Activated T-helper 1 cell treated with anti-CD3 and anti-CD28 coated beads, Interleukin-12 subunit alpha, Interleukin-12 subunit beta, Interleukin-2, Interleukin-4 antibody, amounts not matched to agents 30 ng/mL and 10 ng/mL and 1 ng/mL, durations not matched to agents 14 hours and 24 hours and 36 hours (primary cell): ENCODE measurements around the gene LCORL. TPM values are rescaled to one million over a fixed set of nuclear protein-coding genes. Genes with fewer than 3 reads are reported as not detected.

ENCODE experiments used
- DNase-seq: peaks from one replicate; pipeline ENCODE4 v3.0.0; 2021; ENCODE audit warnings: low spot score
- H3K27ac Mint-ChIP-seq: one replicate; pipeline ENCODE4 v1.8.0; 2021; ENCODE audit warnings: mild to moderate bottlenecking, mixed read lengths
- H3K27me3 Mint-ChIP-seq: one replicate; pipeline ENCODE4 v1.8.0; 2022; ENCODE audit warnings: mild to moderate bottlenecking, moderate library complexity, mixed read lengths; ENCODE audit not compliant: insufficient read depth
- H3K36me3 Mint-ChIP-seq: one replicate; pipeline ENCODE4 v1.8.0; 2021; ENCODE audit warnings: low read depth, mixed read lengths
- H3K4me1 Mint-ChIP-seq: one replicate; pipeline ENCODE4 v1.8.0; 2021; ENCODE audit warnings: low read depth, mixed read lengths
- H3K4me3 Mint-ChIP-seq: one replicate; pipeline ENCODE4 v1.8.0; 2021; ENCODE audit warnings: mild to moderate bottlenecking, moderate library complexity, mixed read lengths
- H3K9me3 Mint-ChIP-seq: one replicate; pipeline ENCODE4 v1.8.0; 2021; ENCODE audit warnings: mixed read lengths
- intact Hi-C: fragments of 100-400 bp; cut with micrococcal nuclease; formaldehyde crosslinking; loops from one replicate; pipeline ENCODE4 v1.15.1; 2024
- total RNA-seq: library from RNA; stranded (reverse); gene quantifications from 2 replicates; pipeline ENCODE4 v1.2.3, GENCODE V29; 2022

LCORL gene
- total RNA-seq, 1 donor from 2014 or later, result 8.7 TPM

- Mint-ChIP-seq H3K36me3 (peaks cover 28% of the 10 kb centered on the region), H3K4me1 (peaks cover 76% of the 10 kb centered on the region), H3K27ac (peak within 1 kb of the TSS; percentile 95), H3K9me3 (no peaks in the 10 kb centered on the region), H3K27me3 (no peaks in the 10 kb centered on the region), H3K4me3 (peak within 1 kb of the TSS; percentile 97)
- DNase-seq, result peak; percentile 99
- intact Hi-C loops, result loop anchor here (1.0 to 10.0 kb wide), 9 partner anchors 8 to 1586 kb away; partner anchors contain the start of genes LAP3, MED28, QDPR and TAPT1
These were observed 211.1 kb downstream of the LCORL start, which contains the start of the genes DCAF16 and NCAPG for GRCh38 chr4:17810260-17811077. Gene DCAF16 (minus strand): TSS chr4:17810757. CDS start chr4:17804141, 6,616 bp downstream. Gene NCAPG (plus strand): TSS chr4:17810979. CDS start chr4:17811078, 99 bp downstream.

GRCh38 chr4:17809667-17810066 lies 211.9 kb downstream of the LCORL start:
- DNase-seq, result no peak
- intact Hi-C loops, result loop anchor here (1.0 to 10.0 kb wide), 12 partner anchors 9 to 1585 kb away; partner anchors contain the start of genes LAP3, MED28, QDPR and TAPT1
- Mint-ChIP-seq H3K4me3 (peak overlapping the region; percentile 88), H3K9me3 (no peaks in the 10 kb centered on the region), H3K27ac (peak overlapping the region; percentile 95), H3K4me1 (peaks cover 74% of the 10 kb centered on the region), H3K27me3 (no peaks in the 10 kb centered on the region), H3K36me3 (peaks cover 27% of the 10 kb centered on the region)

- no peaks in the 10 kb centered on the region for H3K9me3 Mint-ChIP-seq
- peaks cover 67% of the 10 kb centered on the region for H3K4me1 Mint-ChIP-seq
- intact Hi-C loops, result no loop called here
- peaks cover 48% of the 10 kb centered on the region for H3K36me3 Mint-ChIP-seq
- H3K27me3 Mint-ChIP-seq, result no peaks in the 10 kb centered on the region
- no peak for DNase-seq
- H3K4me3 Mint-ChIP-seq, result peak overlapping the region; percentile 88
- no peak overlapping the region for H3K27ac Mint-ChIP-seq
These were observed 214.1 kb downstream of the LCORL start for GRCh38 chr4:17807446-17807845.

GRCh38 chr4:17805580-17806155 lies 215.9 kb downstream of the LCORL start:
- Mint-ChIP-seq H3K4me3 (peak overlapping the region; percentile 21), H3K27ac (peak overlapping the region; percentile 40), H3K36me3 (peaks cover 52% of the 10 kb centered on the region), H3K9me3 (no peaks in the 10 kb centered on the region), H3K4me1 (peaks cover 64% of the 10 kb centered on the region), H3K27me3 (no peaks in the 10 kb centered on the region)
- no peak for DNase-seq
- intact Hi-C loops, result no loop called here

- DNase-seq, result no peak
- intact Hi-C loops, result no loop called here
- Mint-ChIP-seq H3K4me3 (no peak overlapping the region), H3K9me3 (no peaks in the 10 kb centered on the region), H3K4me1 (peaks cover 22% of the 10 kb centered on the region), H3K36me3 (peaks cover 34% of the 10 kb centered on the region), H3K27ac (no peak overlapping the region), H3K27me3 (no peaks in the 10 kb centered on the region)
These were observed 223.7 kb downstream of the LCORL start for GRCh38 chr4:17797808-17798207.

GRCh38 chr4:17794730-17795129 lies 226.8 kb downstream of the LCORL start:
- H3K27me3 Mint-ChIP-seq, result no peaks in the 10 kb centered on the region
- peaks cover 22% of the 10 kb centered on the region for H3K36me3 Mint-ChIP-seq
- no peak overlapping the region for H3K4me3 Mint-ChIP-seq
- H3K4me1 Mint-ChIP-seq, result peaks cover 9% of the 10 kb centered on the region
- intact Hi-C loops, result no loop called here
- DNase-seq, result no peak
- no peaks in the 10 kb centered on the region for H3K9me3 Mint-ChIP-seq
- H3K27ac Mint-ChIP-seq, result no peak overlapping the region

Other genes starting within 250 kb of the LCORL start
- gene FAM184B, start 240.1 kb downstream of the LCORL start, total RNA-seq, result not detected in 2 replicates
- gene DCAF16, start 211.0 kb downstream of the LCORL start, total RNA-seq, result 44.0 and 48.5 TPM in 2 replicates
- 43.7 and 46.3 TPM in 2 replicates for gene NCAPG, start 210.8 kb downstream of the LCORL start, total RNA-seq